ENCODE measurements around the gene DYRK3. TPM values are rescaled to one million over a fixed set of nuclear protein-coding genes. Genes with fewer than 3 reads are reported as not detected.

DYRK3 gene
- total and polyA plus RNA-seq, 9 of the 15 experiments (the other 6 are each of a cell fraction or from before 2014, with no cell fraction given) = 4.5 to 33.7 (median 25.7) TPM

GRCh38 chr1:206590025-206590758 is 45.1 kb upstream of the DYRK3 start (continued):
- TF ChIP-seq PRDM10 (IDR thresholded peaks at IDR 0.05; ENCODE audit: partially characterized antibody) (peak; percentile 78), VEZF1 (CRISPR knock-in tag; IDR thresholded peaks at IDR 0.05) (peak; percentile 21; the same call in 1 of the 2 replicates), ZNF408 (CRISPR knock-in tag; IDR thresholded peaks at IDR 0.05; ENCODE audit: low read depth) (no peak), DIDO1 (tag; IDR thresholded peaks at IDR 0.05; ENCODE audit: low read depth) (no peak), ZNF668 (CRISPR knock-in tag; IDR thresholded peaks at IDR 0.05) (no peak), CEBPG (CRISPR knock-in tag; IDR thresholded peaks at IDR 0.05) (no peak), CEBPG (tag; conservative IDR thresholded peaks at IDR 0.05 in 1 of 2, IDR thresholded peaks at IDR 0.05 in 1 of 2) (peak in 1 of 2 experiments; percentile 31; a peak in 1 of 4 replicates), ELK3 (CRISPR knock-in tag; IDR thresholded peaks at IDR 0.05) (no peak), FOSL1 (tag; conservative IDR thresholded peaks at IDR 0.05) (peak; percentile 98), ZC3H8 (IDR thresholded peaks at IDR 0.05) (no peak), SAP30 (IDR thresholded peaks at IDR 0.05; ENCODE audit: borderline replicate concordance, insufficient read depth, low read depth, low read length, poor library complexity, severe bottlenecking) (no peak), BCLAF1 (IDR thresholded peaks at IDR 0.05; ENCODE audit: borderline replicate concordance in 1 of 2, control insufficient read depth in 1 of 2, low read depth in 2 of 2, low read length in 1 of 2) (no peak), BDP1 (IDR thresholded peaks at IDR 0.05; ENCODE audit: insufficient read depth, insufficient read length) (no peak), CBX3 (IDR thresholded peaks at IDR 0.05; ENCODE audit: borderline replicate concordance in 1 of 2, low read length in 2 of 2) (peak in 1 of 2 experiments; percentile 38; a peak in 1 of 3 replicates)
